Measurements from ENCODE around the gene DOCK6.

The DOCK6 gene

GRCh38 chr19:11155373-11156120 lies 106.8 kb downstream of the DOCK6 start, which contains the start of gene SPC24:
TSS of gene SPC24 (minus strand) at chr19:11155782. CDS start at chr19:11155776, 6 bp downstream.
- no peak for TF ChIP-seq CTCF (IDR thresholded peaks at IDR 0.05; ENCODE audit: control insufficient read depth, insufficient read depth, low read depth, low read length, missing control alignments)
- H3K4me3 ChIP-seq (ENCODE audit: control insufficient read depth, low read depth, low read length) = peak within 1 kb of the TSS; percentile 62
- peak; percentile 95 for DNase-seq (ENCODE audit: low read depth)

- TF ChIP-seq CTCF (IDR thresholded peaks at IDR 0.05; ENCODE audit: control insufficient read depth, insufficient read depth, low read depth, low read length, missing control alignments) = no peak
These were observed 107.7 kb downstream of the DOCK6 start for GRCh38 chr19:11154683-11155047.

GRCh38 chr19:11152318-11153062 lies 109.8 kb downstream of the DOCK6 start:
- no peak for DNase-seq (ENCODE audit: low read depth)
- no peak overlapping the region for H3K4me3 ChIP-seq (ENCODE audit: control insufficient read depth, low read depth, low read length)
- no peak for TF ChIP-seq CTCF (IDR thresholded peaks at IDR 0.05; ENCODE audit: control insufficient read depth, insufficient read depth, low read depth, low read length, missing control alignments)

More at GRCh38 chr19:11154683-11155047, 107.7 kb downstream of the DOCK6 start:
- peak overlapping the region; percentile 62 for H3K4me3 ChIP-seq (ENCODE audit: control insufficient read depth, low read depth, low read length)
- no peak for DNase-seq (ENCODE audit: low read depth)

- H3K4me3 ChIP-seq (ENCODE audit: control insufficient read depth, low read depth, low read length) = no peak overlapping the region
- no peak for DNase-seq (ENCODE audit: low read depth)
- no peak for TF ChIP-seq CTCF (IDR thresholded peaks at IDR 0.05; ENCODE audit: control insufficient read depth, insufficient read depth, low read depth, low read length, missing control alignments)
These were observed 111.1 kb downstream of the DOCK6 start for GRCh38 chr19:11151181-11151580.
